GM12892 (cell line): ENCODE data around the gene AKT3.

ENCODE experiments used
- POLR2A ChIP-seq: IDR thresholded peaks from 2 replicates; pipeline ENCODE4 v1.6.1; 2011; ENCODE audit warnings: low read depth, low read length, control low read depth
- TAF1 ChIP-seq: IDR thresholded peaks from 2 replicates; pipeline ENCODE4 v1.6.1; 2011; ENCODE audit warnings: low read depth, mild to moderate bottlenecking, control low read depth, low read length, borderline replicate concordance

DNA sequence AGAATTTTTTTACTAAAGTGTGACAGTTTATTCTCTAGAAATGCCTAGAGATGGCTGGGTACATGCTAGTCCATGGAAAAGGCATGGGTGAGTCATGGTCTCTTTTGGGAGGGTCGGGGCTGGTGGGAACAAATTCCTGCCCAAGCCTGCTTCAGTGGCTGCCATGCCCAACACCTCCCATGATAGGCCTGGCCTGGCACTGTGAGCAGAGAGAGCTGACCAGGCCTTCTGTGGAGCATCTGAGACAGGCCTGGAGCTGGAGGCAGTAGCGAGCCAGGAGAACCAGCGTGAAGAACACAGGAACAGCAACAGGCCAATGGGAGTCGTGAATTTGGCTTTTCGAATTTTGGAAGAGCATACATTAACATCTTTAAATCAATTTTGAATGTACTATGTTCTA is 385.0 kb downstream of the AKT3 start:
- TF ChIP-seq POLR2A: no peak
- no peak for TF ChIP-seq TAF1
